Activated CD4-positive, alpha-beta T cell treated with anti-CD3 and anti-CD28 coated beads for 36 hours (primary cell): ENCODE results near the gene SMIM38. TPM values are rescaled to one million over a fixed set of nuclear protein-coding genes. Genes with fewer than 3 reads are reported as not detected.

Source experiments
- ATAC-seq: fragments of 200-7000 bp; cut with Tn5 transposase; one replicate; pipeline ENCODE4 v1.10.0; 2021; ENCODE audit warnings: mild to moderate bottlenecking, moderate library complexity
- CTCF ChIA-PET: fragments of 350-600 bp; sonication (Branson Sonifier 250); formaldehyde crosslinking; loops from one replicate; lab custom pipeline; 2021; ENCODE audit warnings: antibody characterized with exemption; lab: Charles Lee
- POLR2A ChIA-PET: fragments of 350-600 bp; sonication (Branson Sonifier 250); formaldehyde crosslinking; loops from one replicate; lab custom pipeline; 2021; ENCODE audit warnings: antibody characterized with exemption, inconsistent platforms; lab: Charles Lee
- DNase-seq: peaks from one replicate; pipeline ENCODE4 v3.0.0-alpha.2; 2020
- H3K27ac Mint-ChIP-seq: one replicate; pipeline ENCODE4 v1.8.0; 2021; ENCODE audit warnings: mixed read lengths
- H3K27me3 Mint-ChIP-seq: one replicate; pipeline ENCODE4 v1.8.0; 2021; ENCODE audit warnings: mixed read lengths
- H3K36me3 Mint-ChIP-seq: one replicate; pipeline ENCODE4 v1.8.0; 2021; ENCODE audit warnings: low read depth, mixed read lengths
- H3K4me1 Mint-ChIP-seq: one replicate; pipeline ENCODE4 v1.8.0; 2021; ENCODE audit warnings: mixed read lengths
- H3K4me3 Mint-ChIP-seq: one replicate; pipeline ENCODE4 v1.8.0; 2021; ENCODE audit warnings: mild to moderate bottlenecking, moderate library complexity, mixed read lengths
- H3K9me3 Mint-ChIP-seq: one replicate; pipeline ENCODE4 v1.8.0; 2021; ENCODE audit warnings: low read depth, mixed read lengths
- intact Hi-C, 2 experiments: fragments of 100-400 bp; cut with DNase I in 1 of 2; cut with micrococcal nuclease in 1 of 2; formaldehyde crosslinking; loops; one replicate each; pipeline versions ENCODE4 v1.14.2 to v1.15.1; 2022 to 2024; cut with DNase I, micrococcal nuclease
- total RNA-seq, 2 experiments: library from RNA; stranded (reverse); gene quantifications; one replicate each; pipeline ENCODE4 v1.2.3, GENCODE V29; 2021

The SMIM38 gene
- total RNA-seq, 2 experiments from 2014 or later = 0.47 to 0.94 TPM

DNA sequence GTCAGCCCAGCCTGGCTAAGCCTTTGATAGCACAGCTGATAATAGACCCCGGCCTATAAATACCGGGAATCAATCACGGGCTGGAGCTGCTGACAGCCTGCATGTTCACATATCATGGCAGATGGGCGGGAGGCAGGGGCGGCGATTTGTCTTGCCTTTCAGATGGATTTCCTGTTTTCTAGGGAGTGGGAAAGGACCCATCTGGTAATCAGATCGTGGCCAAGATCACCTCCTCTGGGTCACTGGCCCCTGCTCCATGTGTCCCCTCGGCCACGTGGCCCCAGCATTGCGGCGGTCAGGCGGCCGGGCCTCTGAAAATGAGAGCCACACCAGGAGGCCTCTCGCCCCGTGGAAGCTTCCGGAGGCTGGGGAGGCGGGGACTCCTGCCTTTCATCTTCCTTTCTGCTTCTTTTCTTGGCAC lies 36.6 kb downstream of the SMIM38 start:
- H3K4me1 Mint-ChIP-seq = peaks cover 4% of the 10 kb centered on the region
- peaks cover 2% of the 10 kb centered on the region for H3K27me3 Mint-ChIP-seq
- CTCF ChIA-PET = interaction anchor here (0.7 to 1.1 kb wide), 2 partner anchors 81 to 142 kb away, joined by 3 read pairs; no protein-coding TSS in a partner anchor
- H3K9me3 Mint-ChIP-seq = peaks cover 17% of the 10 kb centered on the region
- DNase-seq = no peak
- no peak overlapping the region for H3K4me3 Mint-ChIP-seq
- no peaks in the 10 kb centered on the region for H3K36me3 Mint-ChIP-seq
- intact Hi-C loops = no loop called here
- ATAC-seq = no peak
- no peak overlapping the region for H3K27ac Mint-ChIP-seq
- POLR2A ChIA-PET = no interaction called here

DNA sequence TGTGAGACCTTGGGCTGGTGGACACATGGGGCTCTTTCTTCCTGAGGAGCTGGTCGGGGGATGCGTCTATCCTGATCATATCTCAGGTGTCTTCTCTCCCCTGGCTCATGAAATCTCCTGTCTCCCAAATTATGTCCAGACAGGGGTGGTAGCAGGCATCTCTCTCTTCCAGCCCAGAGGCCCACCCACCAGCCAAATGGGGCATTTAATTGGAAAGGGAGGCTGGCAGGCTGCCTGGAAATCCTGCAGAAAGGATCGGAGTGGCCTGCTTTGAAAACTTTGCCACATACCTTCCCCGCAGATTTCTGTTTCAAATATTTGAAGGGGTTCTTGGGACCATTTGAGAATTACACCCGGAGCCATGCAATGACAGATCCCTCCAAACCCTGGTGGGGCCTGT lies 37.4 kb downstream of the SMIM38 start:
- Mint-ChIP-seq H3K4me3 (no peak overlapping the region), H3K36me3 (no peaks in the 10 kb centered on the region), H3K4me1 (peaks cover 4% of the 10 kb centered on the region), H3K27ac (no peak overlapping the region), H3K9me3 (peaks cover 13% of the 10 kb centered on the region), H3K27me3 (peaks cover 2% of the 10 kb centered on the region)
- intact Hi-C loops = no loop called here
- POLR2A ChIA-PET = no interaction called here
- DNase-seq (no peak), ATAC-seq (no peak)
- CTCF ChIA-PET = interaction anchor here (1.1 kb wide), 1 partner anchor 141 kb away, joined by 3 read pairs; no protein-coding TSS in a partner anchor

DNA sequence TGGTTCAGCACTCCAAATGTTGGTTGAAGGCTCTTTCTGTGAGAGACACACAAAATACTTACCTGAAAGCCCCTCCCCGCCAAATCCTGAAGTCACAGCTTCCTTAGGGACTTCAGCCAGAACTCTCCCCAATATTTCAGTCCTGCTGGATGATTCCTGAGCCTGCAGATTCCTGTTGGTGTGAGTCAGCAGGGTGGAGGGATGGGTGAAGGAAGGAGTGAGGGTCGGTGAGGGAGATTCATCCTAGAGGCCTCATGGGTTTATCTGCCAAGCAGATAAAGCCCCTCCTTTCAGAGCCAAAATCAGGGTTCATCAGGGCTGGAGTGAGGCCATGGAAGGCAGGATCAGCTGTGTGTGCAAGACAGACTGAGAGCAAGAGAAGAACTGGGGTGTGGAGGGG lies 37.9 kb downstream of the SMIM38 start:
- POLR2A ChIA-PET = no interaction called here
- intact Hi-C loops = no loop called here
- Mint-ChIP-seq H3K36me3 (no peaks in the 10 kb centered on the region), H3K27me3 (peaks cover 2% of the 10 kb centered on the region), H3K9me3 (peaks cover 13% of the 10 kb centered on the region), H3K4me1 (peaks cover 4% of the 10 kb centered on the region), H3K4me3 (no peak overlapping the region), H3K27ac (no peak overlapping the region)
- DNase-seq (no peak), ATAC-seq (no peak)
- CTCF ChIA-PET = interaction anchor here (1.1 kb wide), 1 partner anchor 141 kb away, joined by 3 read pairs; no protein-coding TSS in a partner anchor

DNA sequence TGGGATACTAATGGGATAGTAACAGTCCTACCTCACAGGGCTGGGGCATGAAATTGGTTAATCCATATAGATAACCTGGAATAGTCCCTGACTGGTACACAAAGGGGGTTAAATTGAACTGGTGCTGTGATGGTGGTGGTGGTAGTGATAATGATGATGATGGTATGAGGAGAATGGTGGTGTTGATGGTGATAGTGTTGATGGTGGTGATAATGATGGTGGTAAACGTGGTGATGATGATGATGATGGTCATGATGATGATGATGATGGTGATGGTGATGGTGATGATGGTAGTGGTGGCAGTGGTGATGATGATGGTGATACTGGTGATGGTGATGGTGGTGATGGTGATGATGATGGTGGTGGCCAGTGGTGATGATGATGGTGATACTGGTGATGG lies 38.7 kb downstream of the SMIM38 start:
- peaks cover 6% of the 10 kb centered on the region for H3K4me1 Mint-ChIP-seq
- intact Hi-C loops = no loop called here
- no peak overlapping the region for H3K27ac Mint-ChIP-seq
- H3K36me3 Mint-ChIP-seq = no peaks in the 10 kb centered on the region
- POLR2A ChIA-PET = no interaction called here
- peaks cover 9% of the 10 kb centered on the region for H3K9me3 Mint-ChIP-seq
- DNase-seq (no peak), ATAC-seq (no peak)
- no peak overlapping the region for H3K4me3 Mint-ChIP-seq
- H3K27me3 Mint-ChIP-seq = peaks cover 3% of the 10 kb centered on the region
- CTCF ChIA-PET = no interaction called here

DNA sequence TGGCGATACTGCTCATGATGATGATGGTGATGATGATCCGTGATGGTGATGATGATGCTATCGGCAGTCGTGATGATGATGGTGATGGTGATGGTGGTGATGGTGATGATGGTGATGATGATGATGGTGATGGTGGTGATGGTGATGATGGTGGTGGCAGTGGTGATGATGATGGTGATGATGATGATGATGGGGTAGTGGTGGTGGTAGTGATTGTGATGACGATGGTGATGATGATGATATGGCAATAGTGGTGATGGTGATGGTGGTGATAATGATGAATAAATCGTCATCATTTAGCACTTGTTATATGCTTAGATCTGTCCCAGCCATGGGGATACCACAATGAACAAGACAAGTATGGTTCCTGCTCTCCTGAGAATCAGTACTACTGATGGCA lies 39.2 kb downstream of the SMIM38 start:
- no peak overlapping the region for H3K27ac Mint-ChIP-seq
- intact Hi-C loops = no loop called here
- H3K4me1 Mint-ChIP-seq = peaks cover 8% of the 10 kb centered on the region
- H3K36me3 Mint-ChIP-seq = no peaks in the 10 kb centered on the region
- peaks cover 9% of the 10 kb centered on the region for H3K9me3 Mint-ChIP-seq
- CTCF ChIA-PET = no interaction called here
- DNase-seq (no peak), ATAC-seq (no peak)
- H3K27me3 Mint-ChIP-seq = peaks cover 3% of the 10 kb centered on the region
- POLR2A ChIA-PET = no interaction called here
- H3K4me3 Mint-ChIP-seq = no peak overlapping the region

DNA sequence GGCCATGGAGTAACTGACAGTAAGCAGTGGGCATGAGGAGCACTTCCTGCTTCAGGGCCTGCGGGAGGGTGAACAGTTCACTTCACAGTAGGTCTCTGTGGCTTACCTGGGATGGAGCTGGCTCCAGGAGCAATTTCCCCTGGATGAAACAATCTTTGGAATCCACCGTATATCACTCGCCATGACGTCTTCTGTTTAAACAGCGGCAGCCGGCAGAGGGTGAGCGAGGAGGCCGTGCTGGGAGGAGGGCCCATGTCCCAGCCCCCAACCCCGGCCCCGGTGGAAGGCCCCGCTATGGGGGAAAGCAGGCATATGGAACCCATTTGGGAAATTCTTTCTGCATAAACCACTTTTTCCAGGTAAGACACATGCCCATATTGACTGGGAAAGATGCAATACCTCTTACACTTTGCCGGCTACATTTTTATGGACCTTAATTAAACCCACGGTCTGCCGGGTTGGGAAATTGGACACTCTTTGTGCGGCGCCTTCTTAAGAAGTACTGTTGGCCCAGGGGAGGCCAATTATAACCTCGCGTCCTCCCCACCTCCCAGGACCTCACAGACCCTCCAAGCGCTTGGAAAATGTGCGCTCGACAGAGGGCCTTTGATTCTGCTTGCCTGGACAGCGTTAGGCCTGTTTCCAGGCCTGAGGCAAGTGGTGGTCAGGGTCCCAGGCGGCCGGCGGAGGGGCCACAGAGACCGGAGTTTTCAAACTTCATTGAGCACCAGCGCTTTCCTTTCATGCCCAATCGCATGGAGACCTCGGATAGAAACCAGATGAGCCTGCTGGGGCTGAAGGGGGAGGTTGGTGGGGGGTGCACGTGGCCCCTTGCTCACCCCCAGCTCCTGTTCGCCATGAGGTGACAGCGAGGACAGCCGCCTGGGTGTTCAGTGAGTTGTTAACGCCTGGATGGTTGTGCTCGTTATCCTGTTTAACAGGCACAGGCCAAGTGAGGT lies 40.4 kb downstream of the SMIM38 start:
- no peak for ATAC-seq
- Mint-ChIP-seq H3K36me3 (no peaks in the 10 kb centered on the region), H3K27ac (no peak overlapping the region), H3K9me3 (peaks cover 9% of the 10 kb centered on the region), H3K4me3 (no peak overlapping the region), H3K4me1 (peaks cover 8% of the 10 kb centered on the region), H3K27me3 (peaks cover 3% of the 10 kb centered on the region)
- POLR2A ChIA-PET = no interaction called here
- CTCF ChIA-PET = no interaction called here
- DNase-seq = no peak
- intact Hi-C loops = no loop called here

DNA sequence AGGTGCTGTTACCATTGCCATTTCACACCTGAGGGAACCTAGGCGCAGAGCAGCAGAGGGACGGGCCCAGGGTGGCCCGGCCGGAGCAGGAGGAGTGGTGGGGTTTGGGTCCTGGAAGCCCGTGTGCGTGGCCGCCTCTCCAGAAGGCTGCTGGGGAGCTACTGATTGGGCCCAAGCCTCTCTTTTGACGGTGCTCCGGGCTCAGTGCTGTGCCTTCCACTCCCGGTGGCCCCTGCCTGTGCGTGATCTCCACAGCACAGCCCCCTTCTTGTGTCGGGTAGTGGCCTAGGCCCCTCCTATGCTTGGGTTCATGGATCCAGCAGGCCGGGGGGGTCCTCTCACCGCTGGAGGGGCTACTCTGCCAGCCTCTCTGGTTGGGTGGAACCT lies 41.0 kb downstream of the SMIM38 start:
- ChIA-PET CTCF (interaction anchor here (0.9 kb wide), 1 partner anchor 135 kb away, joined by 3 read pairs; no protein-coding TSS in a partner anchor), POLR2A (no interaction called here)
- Mint-ChIP-seq H3K36me3 (no peaks in the 10 kb centered on the region), H3K4me3 (no peak overlapping the region), H3K9me3 (peaks cover 9% of the 10 kb centered on the region), H3K27me3 (peaks cover 3% of the 10 kb centered on the region), H3K27ac (no peak overlapping the region), H3K4me1 (peaks cover 8% of the 10 kb centered on the region)
- DNase-seq = no peak
- ATAC-seq = no peak
- intact Hi-C loops = no loop called here

DNA sequence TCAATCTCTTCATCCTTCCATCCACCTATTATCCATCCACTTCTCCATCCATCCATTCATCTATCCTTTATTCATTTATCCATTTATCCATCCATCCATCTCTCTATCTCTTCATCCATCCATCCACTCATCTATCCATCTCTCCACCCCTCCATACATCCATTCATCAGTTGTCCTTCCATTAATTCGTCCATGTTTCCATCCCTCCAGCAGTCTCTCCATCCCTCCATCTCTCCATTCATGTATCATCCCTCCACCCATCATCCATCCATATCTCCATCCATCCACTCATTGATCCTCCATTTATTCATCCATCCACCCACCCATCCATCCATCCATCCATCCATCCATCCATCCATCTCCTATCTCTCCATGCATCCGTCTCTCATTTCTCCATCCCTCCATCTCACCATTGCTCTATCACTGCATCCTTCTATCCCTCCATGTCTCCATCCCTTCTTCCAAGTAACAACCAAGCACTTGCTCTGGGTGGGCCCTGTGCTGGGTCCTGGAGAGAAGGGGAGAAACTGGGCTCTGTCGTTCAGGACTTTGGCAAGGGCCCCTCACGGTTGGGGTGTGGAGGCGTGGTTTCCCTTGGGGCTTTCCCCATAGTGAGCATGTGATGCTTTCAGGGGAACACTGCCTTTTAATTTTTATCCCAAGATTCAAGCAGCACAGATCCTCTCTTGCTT lies 43.3 kb downstream of the SMIM38 start:
- ChIA-PET CTCF (no interaction called here), POLR2A (no interaction called here)
- Mint-ChIP-seq H3K27me3 (peaks cover 3% of the 10 kb centered on the region), H3K4me1 (peaks cover 3% of the 10 kb centered on the region), H3K27ac (no peak overlapping the region), H3K9me3 (peaks cover 9% of the 10 kb centered on the region), H3K36me3 (no peaks in the 10 kb centered on the region), H3K4me3 (no peak overlapping the region)
- intact Hi-C loops = no loop called here
- ATAC-seq (no peak), DNase-seq (no peak)

DNA sequence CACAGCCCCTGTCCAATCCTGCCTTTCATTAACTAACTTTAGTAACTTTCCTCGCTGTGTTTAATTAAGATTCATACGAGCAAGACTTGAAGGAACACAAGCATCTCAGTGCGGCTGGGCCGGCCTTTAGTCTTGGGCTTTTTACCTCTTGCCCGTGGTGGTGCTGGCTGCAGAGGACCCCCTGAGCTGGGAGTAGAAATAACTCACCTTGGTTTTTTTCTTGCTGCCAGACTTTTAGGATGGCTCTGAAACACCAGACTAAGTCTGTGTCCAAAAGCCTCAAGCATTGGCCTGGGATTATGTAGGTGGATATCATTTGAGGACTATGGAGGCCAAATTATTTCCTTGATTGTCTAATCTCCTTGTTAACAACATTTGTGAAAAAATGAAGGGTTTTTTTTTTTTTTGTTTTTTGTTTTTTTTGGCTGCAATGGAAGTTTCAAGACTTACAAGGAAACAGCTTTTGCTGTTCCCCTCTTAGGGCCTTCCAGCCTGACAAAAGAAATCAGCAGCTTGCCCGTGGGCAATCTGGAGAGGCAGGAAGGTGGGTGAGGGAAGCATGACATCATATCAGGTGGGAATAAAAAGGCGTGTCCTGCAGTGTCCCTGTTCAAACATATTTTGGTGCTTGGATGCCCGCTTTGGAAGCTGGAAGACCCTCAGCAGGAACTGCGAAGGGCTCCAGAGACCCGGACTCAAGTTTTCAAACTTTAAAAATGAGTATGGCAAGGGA lies 44.0 kb downstream of the SMIM38 start:
- CTCF ChIA-PET = interaction anchor here (0.6 kb wide), 1 partner anchor 404 kb away, joined by 3 read pairs; no protein-coding TSS in a partner anchor
- POLR2A ChIA-PET = no interaction called here
- peaks cover 3% of the 10 kb centered on the region for H3K4me1 Mint-ChIP-seq
- no peak overlapping the region for H3K27ac Mint-ChIP-seq
- intact Hi-C loops = no loop called here
- no peak for ATAC-seq
- H3K9me3 Mint-ChIP-seq = peaks cover 4% of the 10 kb centered on the region
- peaks cover 3% of the 10 kb centered on the region for H3K27me3 Mint-ChIP-seq
- DNase-seq = no peak
- no peak overlapping the region for H3K4me3 Mint-ChIP-seq
- H3K36me3 Mint-ChIP-seq = no peaks in the 10 kb centered on the region

DNA sequence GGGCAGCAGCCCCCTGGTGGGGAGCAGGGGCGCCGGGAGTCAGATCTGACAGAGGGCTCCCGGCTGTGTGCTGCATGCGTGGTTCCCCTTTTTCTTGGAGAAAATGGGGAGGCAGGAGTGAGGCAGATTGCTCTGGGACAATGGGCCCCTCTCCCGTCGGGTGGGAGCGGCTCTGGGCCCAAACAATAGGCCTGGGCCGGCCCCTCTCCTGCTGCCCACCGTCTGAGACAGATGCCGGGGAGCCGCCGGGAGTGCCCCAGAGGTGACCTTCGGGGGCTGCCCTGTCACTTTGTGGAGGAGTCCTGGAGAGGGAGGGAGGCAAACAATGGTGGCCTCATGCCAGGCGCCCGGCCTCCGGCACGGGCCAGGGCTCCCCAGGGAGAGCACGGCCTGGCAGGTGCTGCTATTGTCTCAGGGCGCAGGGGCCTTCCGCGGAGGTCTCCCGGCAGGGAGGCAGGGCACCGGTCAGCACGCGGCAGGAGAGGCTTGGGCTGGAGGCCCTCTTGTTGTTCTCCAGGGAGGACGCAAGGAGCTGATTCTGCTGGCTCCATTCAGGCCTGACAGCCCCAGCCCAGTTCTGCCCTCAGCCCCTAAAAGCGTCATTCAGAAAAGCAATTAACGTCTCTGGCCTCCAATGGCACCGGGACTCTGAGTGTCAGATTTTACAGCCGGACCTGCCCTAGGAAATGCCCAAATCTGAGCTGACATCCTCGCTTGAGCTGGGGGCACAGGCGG lies 44.8 kb downstream of the SMIM38 start:
- ATAC-seq (no peak), DNase-seq (no peak)
- intact Hi-C loops = no loop called here
- peaks cover 3% of the 10 kb centered on the region for H3K4me1 Mint-ChIP-seq
- H3K27me3 Mint-ChIP-seq = peaks cover 3% of the 10 kb centered on the region
- CTCF ChIA-PET = interaction anchor here (0.6 kb wide), 1 partner anchor 403 kb away, joined by 3 read pairs; no protein-coding TSS in a partner anchor
- H3K27ac Mint-ChIP-seq = no peak overlapping the region
- H3K4me3 Mint-ChIP-seq = no peak overlapping the region
- H3K36me3 Mint-ChIP-seq = no peaks in the 10 kb centered on the region
- H3K9me3 Mint-ChIP-seq = no peaks in the 10 kb centered on the region
- POLR2A ChIA-PET = no interaction called here

DNA sequence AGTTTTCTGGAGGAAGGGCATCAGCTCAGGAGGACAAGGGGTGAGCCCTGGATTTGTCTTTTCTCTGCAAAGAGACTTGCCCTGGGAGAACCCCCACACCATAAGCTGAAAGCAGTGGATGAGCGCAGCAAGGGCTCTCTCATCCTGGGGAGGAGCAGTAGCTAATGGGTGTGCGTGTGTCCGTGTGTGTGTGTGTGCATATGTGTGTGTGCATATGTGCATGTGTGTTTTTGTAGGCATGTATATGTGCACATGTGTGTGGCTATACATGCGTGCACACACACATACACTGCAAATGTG lies 45.3 kb downstream of the SMIM38 start:
- H3K4me1 Mint-ChIP-seq = peaks cover 3% of the 10 kb centered on the region
- POLR2A ChIA-PET = no interaction called here
- H3K9me3 Mint-ChIP-seq = no peaks in the 10 kb centered on the region
- peaks cover 3% of the 10 kb centered on the region for H3K27me3 Mint-ChIP-seq
- no peak overlapping the region for H3K4me3 Mint-ChIP-seq
- DNase-seq = no peak
- no peak overlapping the region for H3K27ac Mint-ChIP-seq
- intact Hi-C loops = no loop called here
- CTCF ChIA-PET = no interaction called here
- ATAC-seq = no peak
- no peaks in the 10 kb centered on the region for H3K36me3 Mint-ChIP-seq
